Limb (tissue), 2 donors: Measurements from ENCODE around the gene CAPZB.

ENCODE experiments used
- DNase-seq, 2 donors: peaks; one replicate each; pipeline ENCODE4 v3.0.0-alpha.2; 2016; ENCODE audit errors: extremely low spot score in 2 of 2

The CAPZB gene

DNA sequence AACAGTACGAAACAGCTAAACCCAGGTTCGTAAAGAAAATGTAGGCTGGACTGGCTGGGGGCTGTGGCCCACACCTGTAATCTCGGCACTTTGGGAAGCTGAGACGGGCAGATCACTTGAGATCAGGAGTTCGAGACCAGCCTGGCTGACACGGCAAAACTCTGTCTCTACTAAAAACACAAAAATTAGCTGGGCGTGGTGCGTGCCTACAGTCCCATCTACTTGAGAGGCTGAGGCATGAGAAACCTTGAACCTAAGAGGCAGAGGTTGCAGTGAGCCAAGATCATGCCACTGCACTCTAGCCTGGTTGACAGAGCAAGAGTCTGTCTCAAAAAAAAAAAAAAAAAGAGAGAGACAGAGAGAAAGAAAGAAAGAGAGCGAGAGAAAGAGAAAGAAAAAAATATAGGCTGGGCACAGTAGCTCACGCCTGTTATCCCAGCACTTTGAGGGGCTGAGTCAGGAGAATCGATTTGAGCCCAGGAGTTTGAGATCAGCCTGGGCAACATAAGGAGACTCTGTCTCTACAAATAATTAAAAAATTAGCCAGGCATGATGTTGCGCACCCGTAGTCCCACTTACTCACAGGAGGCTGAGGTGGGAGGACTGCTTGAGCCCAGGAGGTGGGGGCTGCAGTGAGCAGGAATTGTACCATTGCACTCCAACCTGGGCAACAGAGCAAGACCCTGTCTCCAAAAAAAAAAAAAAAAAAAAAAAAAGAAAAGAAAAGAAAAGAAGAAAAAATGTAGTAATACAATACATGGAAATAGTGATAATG, 35.7 kb downstream of the CAPZB start:
- DNase-seq = no peak

GRCh38 chr1:19448491-19449439, 36.6 kb downstream of the CAPZB start:
- peak; percentile 53 to 79 for DNase-seq

DNA sequence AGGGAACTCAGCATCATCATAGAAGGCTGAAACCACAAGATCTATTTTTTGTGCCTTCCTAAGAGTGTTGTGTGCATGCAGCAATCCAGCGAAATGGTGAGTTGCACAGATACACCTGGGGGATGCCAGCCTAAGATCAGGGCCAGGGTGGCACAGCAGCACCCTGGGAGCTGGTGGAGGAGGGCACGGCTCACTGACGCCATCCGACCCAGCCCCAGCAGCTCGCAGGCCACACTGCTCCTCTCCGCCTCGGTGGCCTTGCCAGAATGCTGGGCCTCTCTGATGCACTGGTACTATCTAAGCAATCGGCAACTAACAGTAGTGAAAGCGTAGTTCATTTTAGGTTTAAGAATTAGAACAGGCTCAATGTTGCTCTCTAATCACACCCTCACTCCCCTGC, 37.8 kb downstream of the CAPZB start:
- no peak for DNase-seq

DNA sequence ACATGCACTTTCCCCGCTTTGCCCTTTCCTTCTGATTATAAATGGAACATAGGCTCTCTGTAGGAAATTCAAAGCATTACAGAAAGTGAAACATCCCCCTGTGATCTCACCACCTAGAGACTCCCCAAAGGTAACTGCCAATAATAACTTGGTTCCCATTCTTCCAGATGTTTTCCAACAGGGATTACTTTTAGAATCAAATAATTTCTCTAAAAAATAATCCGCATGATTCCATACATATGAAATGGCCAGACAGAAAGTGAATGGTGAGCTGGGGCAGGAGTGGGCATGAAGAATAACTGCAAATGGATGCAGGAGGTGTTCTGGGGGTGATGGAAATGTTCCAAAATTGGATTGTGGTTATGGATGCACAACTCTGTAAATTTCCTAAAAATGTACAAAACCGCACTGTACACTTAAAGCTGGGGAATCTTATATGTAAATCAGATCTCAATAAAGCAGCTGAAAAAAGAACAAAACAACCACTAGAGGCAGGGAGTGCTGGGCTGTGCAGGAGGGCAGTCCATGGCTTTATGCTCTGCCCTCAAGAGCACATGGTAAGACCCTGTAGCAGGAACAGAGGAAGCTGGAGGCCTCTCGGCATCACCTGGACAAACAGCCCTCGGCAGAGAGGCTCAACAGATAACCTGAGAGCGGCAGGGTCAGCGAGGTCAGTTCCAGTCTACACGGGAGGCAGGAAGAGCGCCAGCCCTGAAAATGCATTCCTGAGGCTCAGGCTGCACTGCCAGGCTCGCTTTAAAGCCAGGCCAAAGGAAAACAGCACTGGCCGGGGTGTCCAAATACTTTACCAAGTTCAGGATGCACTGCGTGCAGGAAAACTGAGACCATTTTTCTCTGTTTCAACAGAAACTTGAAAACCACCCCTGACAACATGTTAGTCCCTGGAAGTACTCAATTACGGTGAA, 39.7 kb downstream of the CAPZB start:
- no peak for DNase-seq

- DNase-seq = no peak
These were observed 40.9 kb downstream of the CAPZB start for GRCh38 chr1:19444296-19445021.

- no peak for DNase-seq
These were observed 42.0 kb downstream of the CAPZB start for GRCh38 chr1:19443326-19443725.

DNA sequence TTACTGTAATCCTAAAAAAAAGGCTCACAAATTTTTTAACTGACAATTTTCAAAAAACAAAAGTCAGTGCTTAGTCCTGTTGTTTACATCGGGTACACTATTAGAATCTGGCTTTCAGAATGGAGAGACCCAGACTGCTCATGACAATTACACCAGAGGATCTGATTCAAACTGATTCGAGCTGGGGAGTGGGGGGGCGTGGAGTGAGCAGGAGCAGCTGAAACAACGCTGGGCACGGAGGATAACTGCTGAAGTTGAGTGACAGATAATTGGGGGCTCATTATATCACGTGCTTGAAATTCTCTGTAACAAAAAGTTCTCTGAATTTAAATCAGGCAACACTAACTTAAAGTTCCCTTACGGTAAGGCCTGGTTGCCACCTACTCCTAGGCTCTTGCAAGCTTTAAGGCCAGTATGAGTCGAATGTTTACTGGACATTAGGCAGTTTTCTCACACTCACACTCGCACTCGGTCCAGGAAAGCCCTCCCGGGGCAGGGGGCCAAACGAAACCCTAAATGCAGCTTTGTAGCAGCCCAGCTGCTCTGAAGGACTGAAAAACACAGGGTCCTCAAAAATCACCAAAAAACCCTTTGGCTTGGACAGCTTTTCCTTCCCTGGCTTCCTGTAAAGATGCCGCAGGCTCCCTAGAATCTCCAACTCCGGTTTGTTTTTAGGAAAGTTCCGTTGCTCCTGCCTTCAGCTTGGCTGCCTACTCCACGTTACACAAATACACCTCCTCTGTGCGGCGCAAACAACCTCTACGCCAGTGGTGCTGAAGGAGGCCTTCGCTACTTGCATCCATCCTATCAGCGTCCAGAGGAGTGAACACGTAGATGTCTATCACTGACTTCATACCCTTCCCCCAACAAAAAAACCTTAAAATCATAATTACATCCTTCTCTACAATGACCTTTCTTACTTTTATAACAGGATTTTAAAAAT, 42.9 kb downstream of the CAPZB start:
- DNase-seq = no peak

GRCh38 chr1:19441048-19441780, 44.1 kb downstream of the CAPZB start:
- no peak for DNase-seq

DNA sequence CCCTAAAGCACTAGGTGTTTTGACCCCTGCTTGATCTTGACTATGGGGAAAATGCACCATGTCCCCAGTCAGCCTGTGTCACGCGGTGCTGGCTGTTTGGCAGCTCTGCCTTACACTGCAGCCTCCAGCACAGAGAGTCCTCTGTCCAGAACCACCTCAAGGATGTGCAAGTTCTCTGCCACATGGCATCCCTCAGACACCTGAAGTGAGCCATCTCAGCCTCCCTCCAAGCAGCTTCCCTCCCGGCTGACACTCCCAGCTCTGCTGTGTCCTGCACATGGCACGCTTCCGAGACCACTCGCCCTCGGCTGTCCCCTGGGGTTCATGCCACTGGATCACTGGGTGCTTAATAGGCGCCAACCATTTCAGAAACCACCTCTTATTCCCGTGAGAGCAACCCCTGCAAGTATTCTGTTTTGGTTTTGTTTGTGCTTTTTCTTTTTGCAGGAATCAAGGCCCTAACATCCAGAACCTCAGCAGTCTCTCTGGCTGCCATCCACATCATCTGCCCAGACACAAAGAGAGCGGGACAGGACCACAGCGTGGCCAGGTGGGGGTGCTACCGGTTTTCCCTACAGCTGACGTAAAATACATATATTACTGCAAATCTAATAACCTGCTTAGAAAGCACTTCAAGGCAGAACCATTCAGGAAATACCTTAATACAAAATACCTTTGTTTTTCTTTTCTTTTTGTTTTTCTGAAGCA, 45.7 kb downstream of the CAPZB start:
- no peak for DNase-seq

- DNase-seq = no peak
These were observed 46.7 kb downstream of the CAPZB start for GRCh38 chr1:19438516-19439195.

- peak; percentile 66 to 80 for DNase-seq
These were observed 47.4 kb downstream of the CAPZB start for GRCh38 chr1:19437891-19438294.

DNA sequence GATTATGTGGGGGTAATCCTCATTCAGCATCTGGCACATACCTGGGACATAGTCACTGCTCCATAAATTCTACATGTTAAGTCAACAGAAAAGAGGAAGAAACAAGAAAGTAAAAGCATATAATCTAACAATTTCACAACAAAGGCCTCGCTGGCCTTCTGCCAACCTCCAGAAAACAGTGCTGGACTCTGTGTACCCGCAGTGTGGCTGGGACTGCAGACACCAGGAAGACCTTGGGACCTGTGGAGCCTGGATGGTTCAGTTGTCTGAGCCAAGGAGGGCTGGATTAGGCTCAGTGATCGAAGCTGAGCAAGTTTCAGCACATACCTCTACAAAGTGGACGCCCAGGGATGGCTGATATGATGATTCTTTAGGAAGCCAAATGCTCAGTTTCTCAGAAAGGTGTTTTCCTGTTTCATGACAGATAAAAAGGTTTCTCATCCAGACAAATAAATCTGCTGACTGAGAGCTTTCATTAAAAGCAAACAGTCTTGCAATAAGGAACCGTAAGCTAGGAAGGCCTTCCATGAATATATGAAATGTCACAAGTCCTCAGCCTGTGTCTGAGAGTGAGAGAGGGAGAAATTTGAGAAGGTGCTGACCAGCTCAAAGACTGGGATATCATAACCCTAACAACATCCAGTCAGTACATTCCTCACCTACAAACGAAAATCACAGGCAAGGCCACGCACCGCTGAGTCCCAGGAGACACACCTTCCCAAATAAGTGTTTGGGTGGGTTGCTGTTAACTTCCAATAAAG, 48.4 kb downstream of the CAPZB start:
- no peak for DNase-seq

DNA sequence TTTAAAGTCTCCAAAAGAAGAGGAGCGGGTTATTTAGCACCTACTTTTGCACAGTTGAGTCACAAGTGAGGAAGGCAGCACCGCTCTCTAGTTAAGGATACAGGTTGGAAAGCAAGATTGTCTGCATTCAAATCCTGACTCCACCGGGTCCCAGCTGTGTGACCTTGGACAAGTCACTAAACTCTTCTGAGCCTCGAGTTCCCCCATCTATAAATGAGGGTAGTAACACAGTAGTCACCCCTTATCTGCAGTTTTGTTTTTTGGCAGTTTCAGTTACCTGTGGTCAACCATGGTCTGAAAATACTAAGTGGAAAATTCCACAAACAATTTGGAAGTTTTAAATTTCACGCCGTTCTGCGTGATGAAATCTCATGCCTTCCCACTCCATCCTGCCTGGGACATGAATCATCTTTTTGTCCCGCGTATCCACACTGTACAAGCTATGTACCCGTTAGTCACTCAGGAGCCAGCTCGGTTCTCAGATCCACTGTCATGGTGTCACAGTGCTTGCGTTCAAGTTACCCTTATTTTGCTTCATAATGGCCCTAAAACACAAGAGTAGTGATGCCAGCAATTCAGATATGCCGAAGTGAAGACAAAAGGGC, 49.4 kb downstream of the CAPZB start:
- DNase-seq = no peak

DNA sequence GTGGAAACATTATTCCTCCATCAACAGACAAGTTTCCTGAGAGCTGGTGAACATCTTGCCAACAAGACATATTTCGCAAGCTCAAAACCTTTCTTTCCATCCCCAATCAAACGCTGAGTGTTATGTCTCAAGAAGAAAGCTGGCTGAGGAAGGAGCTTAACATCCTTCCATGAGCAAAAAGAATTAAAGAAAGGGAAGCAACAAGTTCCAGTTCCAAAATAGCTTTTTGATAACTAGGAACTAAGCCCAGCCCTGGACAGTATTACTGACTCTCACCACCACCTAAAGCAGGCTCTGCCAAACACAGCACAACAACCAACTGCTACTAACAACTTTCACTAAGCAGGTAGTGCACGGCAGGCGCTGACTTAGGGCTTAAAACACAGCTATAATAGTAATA, 50.2 kb downstream of the CAPZB start:
- DNase-seq = no peak

GRCh38 chr1:19433719-19433998, 51.7 kb downstream of the CAPZB start:
- no peak for DNase-seq

- DNase-seq = no peak
These were observed 52.2 kb downstream of the CAPZB start for GRCh38 chr1:19432943-19433718.
